Small intestine (tissue), 7 donors: ENCODE results near the gene CTNNA3. TPM values are rescaled to one million over a fixed set of nuclear protein-coding genes. Genes with fewer than 3 reads are reported as not detected.
"Not testable (repeated sequence)": the region's sequence is repeated elsewhere in the genome, so short reads cannot be mapped to it uniquely, and the experiment has no call there.

Source experiments
- DNase-seq, 2 donors: peaks; one replicate each; pipeline versions ENCODE4 v3.0.0 to v3.0.0-alpha.2; 2013
- FAIRE-seq: peaks from 2 replicates; lab custom pipeline; 2012; peaks lifted over from hg19 to GRCh38; lab: Jason Lieb, UNC
- H3K27ac ChIP-seq, 3 donors: one replicate each; pipeline ENCODE4 v1.5.1; 2013; ENCODE audit warnings: low read length in 2 of 3, mild to moderate bottlenecking in 2 of 3, control low read depth in 1 of 3, inconsistent platforms in 1 of 3, low read depth in 1 of 3, moderate library complexity in 1 of 3
- H3K27me3 ChIP-seq, 3 donors: one replicate each; pipeline ENCODE4 v1.6.1; 2013; ENCODE audit warnings: low read length in 3 of 3, inconsistent platforms in 1 of 3; ENCODE audit not compliant: control insufficient read depth in 3 of 3, insufficient read depth in 3 of 3
- H3K36me3 ChIP-seq, 3 donors: one replicate each; pipeline ENCODE4 v1.6.1; 2013; ENCODE audit warnings: low read length in 3 of 3, inconsistent platforms in 1 of 3, low read depth in 1 of 3, mild to moderate bottlenecking in 1 of 3, moderate library complexity in 1 of 3; ENCODE audit not compliant: control insufficient read depth in 3 of 3, insufficient read depth in 2 of 3
- H3K4me1 ChIP-seq, 3 donors: one replicate each; pipeline ENCODE4 v1.6.1; 2013; ENCODE audit warnings: low read length in 2 of 3, inconsistent platforms in 1 of 3, low read depth in 1 of 3, mild to moderate bottlenecking in 1 of 3, moderate library complexity in 1 of 3; ENCODE audit not compliant: control insufficient read depth in 3 of 3, insufficient read depth in 2 of 3
- H3K4me3 ChIP-seq, 3 donors: one replicate each; pipeline ENCODE4 v1.5.1; 2013; ENCODE audit warnings: low read length in 3 of 3, control low read depth in 1 of 3, inconsistent platforms in 1 of 3, low read depth in 1 of 3, mild to moderate bottlenecking in 1 of 3, moderate library complexity in 1 of 3
- H3K9me3 ChIP-seq, 2 donors: one replicate each; pipeline ENCODE4 v1.6.1; 2013; ENCODE audit warnings: low read depth in 1 of 2, low read length in 1 of 2; ENCODE audit not compliant: control insufficient read depth in 2 of 2, insufficient read depth in 1 of 2
- WGBS, 3 donors: extraction: QIAGEN DNeasy Blood & Tissue Kit; methylation state at CpG; one replicate each; pipeline ENCODE4 v1.1.7; 2013; 5-methylcytosine and 5-hydroxymethylcytosine counted together
- polyA plus RNA-seq, 4 donors: library from polyadenylated mRNA; stranded (reverse) in 3 of 4; unstranded in 1 of 4; fragments of 200-250 nt in 3 of 4; fragments of 120-200 nt in 1 of 4; gene quantifications; one replicate each; pipeline versions ENCODE4 v1.2.1 to v1.2.3, GENCODE V29; 2013
- donor health status: healthy with polysubstance abuse.
- donor health status: control.
- donor health status: control.
- donor health status: Bipolar disorder and iron deficiency.
- donor health status: healthy.

The CTNNA3 gene
- polyA plus RNA-seq, 4 donors: 0.24 to 0.38 TPM; not detected in 2

DNA sequence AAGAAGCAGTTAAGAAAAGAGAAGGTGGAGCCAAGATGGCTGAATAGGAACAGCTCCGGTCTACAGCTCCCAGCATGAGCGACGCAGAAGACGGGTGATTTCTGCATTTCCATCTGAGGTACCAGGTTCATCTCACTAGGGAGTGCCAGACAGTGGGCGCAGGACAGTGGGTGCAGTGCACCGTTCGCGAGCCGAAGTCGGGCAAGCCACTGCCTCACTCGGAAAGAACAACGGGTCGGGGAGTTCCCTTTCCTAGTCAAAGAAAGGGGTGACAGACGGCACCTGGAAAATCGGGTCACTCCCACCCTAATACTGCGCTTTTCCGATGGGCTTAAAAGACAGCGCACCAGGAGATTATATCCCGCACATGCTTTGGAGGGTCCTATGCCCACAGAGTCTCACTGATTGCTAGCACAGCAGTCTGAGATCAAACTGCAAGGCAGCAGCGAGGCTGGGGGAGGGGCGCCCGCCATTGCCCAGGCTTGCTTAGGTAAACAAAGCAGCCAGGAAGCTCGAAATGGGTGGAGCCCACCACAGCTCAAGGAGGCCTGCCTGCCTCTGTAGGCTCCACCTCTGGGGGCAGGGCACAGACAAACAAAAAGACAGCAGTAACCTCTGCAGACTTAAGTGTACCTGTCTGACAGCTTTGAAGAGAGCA, 3.7 kb upstream of the CTNNA3 start:
- DNase-seq, H3K27me3 ChIP-seq, H3K4me1 ChIP-seq, H3K36me3 ChIP-seq, FAIRE-seq, H3K4me3 ChIP-seq, H3K27ac ChIP-seq, H3K9me3 ChIP-seq: not testable (repeated sequence)
- WGBS, 3 donors: 90 to 96% (median 95%) methylated on average over 19 to 23 of the region's 23 CpGs

DNA sequence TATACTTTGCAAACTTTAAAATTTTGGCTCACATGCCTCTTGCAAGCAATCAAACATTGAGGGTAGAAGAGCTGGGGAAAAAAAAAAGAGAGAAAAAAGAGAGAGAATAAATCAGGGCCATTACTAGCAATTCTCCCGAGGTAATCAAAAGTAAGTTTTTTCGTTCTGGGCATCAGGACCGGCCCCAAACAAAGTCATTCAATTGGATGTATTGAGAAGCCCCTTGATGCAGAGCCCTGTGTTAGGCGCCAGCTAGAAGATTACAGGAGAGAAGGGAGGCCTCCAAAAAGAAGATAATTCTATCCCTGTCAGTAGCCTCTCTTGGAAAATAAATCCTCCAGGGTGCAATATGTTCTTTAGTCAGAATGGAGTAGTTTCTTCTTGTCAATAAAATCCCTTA, 2.2 kb upstream of the CTNNA3 start:
- Histone ChIP-seq H3K27me3 (peaks cover 0 to 3% (median 0%) of the 10 kb centered on the region in 3 donors), H3K36me3 (no peaks in the 10 kb centered on the region), H3K4me3 (no peak overlapping the region), H3K27ac (no peak overlapping the region), H3K9me3 (no peaks in the 10 kb centered on the region), H3K4me1 (no peaks in the 10 kb centered on the region)
- whole genome bisulfite sequencing, 3 donors: 59 to 70% (median 65%) methylated on average over 4 of the region's 4 CpGs
- FAIRE-seq: no peak
- DNase-seq: no peak

DNA sequence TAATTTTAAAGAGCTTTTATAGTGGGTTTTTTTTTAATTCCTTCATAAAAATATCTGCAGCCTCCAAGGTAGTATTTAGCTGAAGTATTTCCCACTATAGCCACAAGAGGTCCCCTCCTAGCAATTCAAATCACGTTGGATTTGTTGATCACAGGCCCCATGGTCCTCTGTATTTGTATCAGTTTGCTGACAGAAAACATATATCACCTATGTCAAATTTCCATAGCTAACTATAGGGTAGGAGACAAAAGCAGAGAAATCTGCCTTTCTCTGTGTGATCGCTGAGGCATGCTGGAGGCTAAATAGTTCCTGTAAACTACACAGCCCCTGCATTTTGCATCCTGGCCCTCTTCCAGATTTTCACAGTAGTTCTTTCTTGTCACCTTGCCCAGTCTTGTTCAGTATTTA, 1.7 kb upstream of the CTNNA3 start:
- FAIRE-seq (no peak), DNase-seq (peak; percentile 39 to 45)
- 6 to 10% (median 8%) methylated on average over 2 of the region's 2 CpGs for WGBS, 3 donors
- H3K4me3 ChIP-seq: no peak overlapping the region
- no peak overlapping the region for H3K27ac ChIP-seq
- H3K36me3 ChIP-seq: no peaks in the 10 kb centered on the region
- H3K27me3 ChIP-seq: peaks cover 0 to 3% (median 0%) of the 10 kb centered on the region in 3 donors
- no peaks in the 10 kb centered on the region for H3K4me1 ChIP-seq
- no peaks in the 10 kb centered on the region for H3K9me3 ChIP-seq

DNA sequence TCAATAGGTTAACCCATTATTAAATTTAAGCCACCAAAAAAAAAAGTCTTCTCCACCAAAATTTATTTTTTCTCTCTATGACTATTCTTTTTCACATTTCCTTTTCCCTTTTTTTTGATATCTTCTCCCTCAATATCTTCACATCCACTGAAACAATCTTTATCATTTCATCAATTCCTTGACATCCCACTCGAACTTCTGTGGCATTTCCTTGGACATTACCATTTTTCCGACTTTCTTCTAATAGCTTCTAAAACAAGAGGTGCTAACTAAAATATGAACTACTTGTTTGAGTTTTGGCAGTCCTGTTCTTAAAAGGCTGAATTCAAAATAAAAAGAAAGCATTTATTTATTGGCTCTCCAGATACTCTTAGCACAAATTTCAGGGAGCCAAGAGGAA, 684 bp upstream of the CTNNA3 start:
- WGBS, 3 donors: 57 to 65% (median 59%) methylated on average over 2 of the region's 2 CpGs
- H3K27ac ChIP-seq: no peak overlapping the region

DNA sequence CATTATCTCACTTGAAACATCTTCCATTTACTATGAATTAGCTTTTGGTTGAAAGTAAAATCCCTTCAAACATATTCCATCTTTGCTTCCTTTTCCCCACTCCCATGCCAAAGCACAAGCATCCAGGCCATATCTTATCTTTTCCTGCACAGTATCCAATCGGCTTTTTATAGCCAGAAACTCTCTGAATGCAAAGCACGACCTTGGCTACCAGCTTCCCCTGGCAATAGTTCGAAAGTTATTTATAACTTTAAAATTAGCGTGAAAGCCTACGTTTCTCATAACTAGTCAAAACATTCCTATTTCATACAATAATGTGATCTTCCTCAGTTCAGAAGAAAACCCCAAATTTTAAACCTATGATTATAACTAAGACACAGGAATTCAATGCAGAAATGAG, 440 bp downstream of the CTNNA3 start:
- no peak overlapping the region for H3K4me3 ChIP-seq
- no peaks in the 10 kb centered on the region for H3K4me1 ChIP-seq
- WGBS, 3 donors: 7 to 19% (median 9%) methylated on average over 5 of the region's 5 CpGs
- DNase-seq (peak in 1 of 2 donors; percentile 3), FAIRE-seq (no peak)
- no peaks in the 10 kb centered on the region for H3K36me3 ChIP-seq
- no peak overlapping the region for H3K27ac ChIP-seq
- no peaks in the 10 kb centered on the region for H3K9me3 ChIP-seq
- peaks cover 0 to 3% (median 0%) of the 10 kb centered on the region in 3 donors for H3K27me3 ChIP-seq

More for the DNA sequence above, 684 bp upstream of the CTNNA3 start:
- FAIRE-seq (no peak), DNase-seq (no peak)
- Histone ChIP-seq H3K36me3 (no peaks in the 10 kb centered on the region), H3K9me3 (no peaks in the 10 kb centered on the region), H3K4me3 (no peak overlapping the region), H3K4me1 (no peaks in the 10 kb centered on the region), H3K27me3 (peaks cover 0 to 3% (median 0%) of the 10 kb centered on the region in 3 donors)

DNA sequence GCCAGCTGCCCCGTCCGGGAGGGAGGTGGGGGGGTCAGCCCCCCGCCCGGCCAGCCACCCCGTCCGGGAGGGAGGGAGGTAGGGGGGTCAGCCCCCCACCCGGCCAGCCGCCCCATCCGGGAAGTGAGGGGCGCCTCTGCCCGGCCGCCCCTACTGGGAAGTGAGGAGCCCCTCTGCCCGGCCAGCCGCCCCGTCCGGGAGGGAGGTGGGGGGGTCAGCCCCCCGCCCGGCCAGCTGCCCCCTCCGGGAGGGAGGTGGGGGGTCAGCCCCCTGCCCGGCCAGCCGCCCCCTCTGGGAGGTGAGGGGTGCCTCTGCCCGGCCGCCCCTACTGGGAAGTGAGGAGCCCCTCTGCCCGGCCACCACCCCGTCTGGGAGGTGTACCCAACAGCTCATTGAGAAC, 4.1 kb downstream of the CTNNA3 start:
- not testable (repeated sequence) for H3K27me3 ChIP-seq, H3K4me1 ChIP-seq, H3K27ac ChIP-seq, H3K9me3 ChIP-seq, FAIRE-seq, H3K36me3 ChIP-seq, H3K4me3 ChIP-seq, DNase-seq
- WGBS, 3 donors: 85 to 94% (median 92%) methylated on average over 6 to 22 of the region's 25 CpGs

DNA sequence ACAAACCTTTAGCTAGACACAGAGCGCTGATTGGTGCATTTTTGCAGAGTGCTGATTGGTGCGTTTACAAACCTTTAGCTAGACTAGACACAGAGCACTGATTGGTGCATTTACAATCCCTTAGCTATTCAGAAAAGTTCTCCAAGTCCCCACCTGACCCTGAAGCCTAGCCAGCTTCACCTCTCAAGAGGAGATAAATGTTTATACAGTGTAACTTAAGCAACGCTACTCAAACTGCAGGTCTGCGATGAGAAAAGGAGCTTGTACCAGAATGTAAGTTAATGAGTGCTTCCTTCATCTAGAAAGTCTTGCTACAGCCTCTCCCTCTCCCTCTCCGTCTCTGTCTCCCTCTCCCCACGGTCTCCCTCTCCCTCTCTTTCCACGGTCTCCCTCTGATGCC, 5.5 kb downstream of the CTNNA3 start:
- H3K27ac ChIP-seq, H3K4me1 ChIP-seq, H3K27me3 ChIP-seq, H3K9me3 ChIP-seq, H3K4me3 ChIP-seq, DNase-seq, FAIRE-seq, H3K36me3 ChIP-seq: not testable (repeated sequence)
- WGBS, 3 donors: 91 to 95% (median 95%) methylated on average over 7 of the region's 7 CpGs

DNA sequence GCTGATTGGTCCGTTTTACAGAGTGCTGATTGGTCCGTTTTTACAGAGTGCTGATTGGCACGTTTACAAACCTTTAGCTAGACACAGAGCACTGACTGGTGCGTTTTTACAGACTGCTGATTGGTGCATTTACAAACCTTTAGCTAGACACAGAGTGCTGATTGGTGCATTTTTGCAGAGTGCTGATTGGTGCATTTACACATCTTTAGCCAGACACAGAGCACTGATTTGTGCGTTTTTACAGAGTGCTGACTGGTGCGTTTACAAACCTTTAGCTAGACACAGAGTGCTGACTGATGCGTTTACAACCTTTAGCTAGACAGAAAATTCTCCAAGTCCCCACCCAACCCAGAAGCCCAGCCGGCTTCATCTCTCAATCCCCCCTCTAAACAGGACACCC, 11.9 kb downstream of the CTNNA3 start:
- H3K9me3 ChIP-seq: peaks cover 0 to 15% of the 10 kb centered on the region in 2 donors
- H3K4me1 ChIP-seq, H3K4me3 ChIP-seq, H3K36me3 ChIP-seq, H3K27me3 ChIP-seq, H3K27ac ChIP-seq, FAIRE-seq, DNase-seq: not testable (repeated sequence)
- WGBS, 3 donors: 90 to 94% (median 92%) methylated on average over 8 of the region's 8 CpGs
